Measurements from ENCODE around the gene CD2AP. TPM values are rescaled to one million over a fixed set of nuclear protein-coding genes. Genes with fewer than 3 reads are reported as not detected.
A peak's percentile ranks its signal among the peaks of the same experiment; 100 is the strongest.
"Not testable (repeated sequence)": the region's sequence is repeated elsewhere in the genome, so short reads cannot be mapped to it uniquely, and the experiment has no call there.

Gene CD2AP
- total RNA-seq, 1 experiment from 2014 or later = 42.7 TPM

GRCh38 chr6:47536816-47537401 is 59.3 kb downstream of the CD2AP start:
- no peaks in the 10 kb centered on the region for H3K27me3 ChIP-seq (ENCODE audit: low read length)
- H3K36me3 ChIP-seq (ENCODE audit: insufficient read depth, low read length) = peaks cover 15% of the 10 kb centered on the region
- H3K9me3 ChIP-seq (ENCODE audit: low read length) = no peaks in the 10 kb centered on the region
- no peaks in the 10 kb centered on the region for H3K4me1 ChIP-seq (ENCODE audit: low read length)
- H3K4me3 ChIP-seq (ENCODE audit: low read length) = no peak overlapping the region
- H2AFZ ChIP-seq (ENCODE audit: low read length) = no peak overlapping the region
- peaks cover 86% of the 10 kb centered on the region for H3K79me2 ChIP-seq (ENCODE audit: low read length)
- no peak overlapping the region for H3K27ac ChIP-seq (ENCODE audit: low read length)
- no peak overlapping the region for H3K4me2 ChIP-seq (ENCODE audit: low read depth, low read length, poor library complexity, severe bottlenecking)
- no peaks in the 10 kb centered on the region for H4K20me1 ChIP-seq (ENCODE audit: insufficient read depth, low read depth, low read length)
- DNase-seq = no peak
- H3K9me2 ChIP-seq (replicated peaks; ENCODE audit: insufficient read depth, low read length) = no peaks in the 10 kb centered on the region
- H3K9ac ChIP-seq (ENCODE audit: low read length) = no peak overlapping the region

GRCh38 chr6:47545223-47545622 is 67.6 kb downstream of the CD2AP start:
- Histone ChIP-seq H3K9me3 (ENCODE audit: low read length) (no peaks in the 10 kb centered on the region), H3K4me3 (ENCODE audit: low read length) (no peak overlapping the region), H3K9ac (ENCODE audit: low read length) (no peak overlapping the region), H3K27ac (ENCODE audit: low read length) (no peak overlapping the region), H4K20me1 (ENCODE audit: insufficient read depth, low read depth, low read length) (no peaks in the 10 kb centered on the region), H3K9me2 (replicated peaks; ENCODE audit: insufficient read depth, low read length) (no peaks in the 10 kb centered on the region), H3K27me3 (ENCODE audit: low read length) (no peaks in the 10 kb centered on the region), H2AFZ (ENCODE audit: low read length) (no peak overlapping the region), H3K79me2 (ENCODE audit: low read length) (peaks cover 26% of the 10 kb centered on the region), H3K36me3 (ENCODE audit: insufficient read depth, low read length) (peaks cover 18% of the 10 kb centered on the region), H3K4me1 (ENCODE audit: low read length) (no peaks in the 10 kb centered on the region), H3K4me2 (ENCODE audit: low read depth, low read length, poor library complexity, severe bottlenecking) (no peak overlapping the region)
- DNase-seq = peak; percentile 44

DNA sequence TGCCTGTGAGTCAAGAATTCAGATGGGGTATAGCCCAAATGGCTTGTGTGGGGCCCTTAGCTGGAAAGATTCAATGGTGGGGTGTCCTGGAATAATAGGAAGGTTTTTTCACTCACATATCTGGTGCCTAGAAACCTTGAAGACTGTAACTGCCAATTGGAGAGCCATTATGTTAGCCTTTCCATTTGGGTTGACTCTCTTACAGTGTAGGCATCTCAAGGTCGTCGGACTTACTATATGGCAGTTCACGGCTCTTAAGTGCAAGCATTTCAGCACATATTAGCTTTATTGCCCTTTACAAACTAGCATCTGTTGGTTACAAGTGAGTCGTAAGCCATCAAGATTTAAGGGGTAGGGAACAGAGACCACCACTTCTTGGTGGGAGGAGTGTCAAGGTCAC is 74.1 kb downstream of the CD2AP start:
- no peak overlapping the region for H2AFZ ChIP-seq (ENCODE audit: low read length)
- H3K4me1 ChIP-seq (ENCODE audit: low read length) = no peaks in the 10 kb centered on the region
- H3K9ac ChIP-seq (ENCODE audit: low read length) = no peak overlapping the region
- H3K4me2 ChIP-seq (ENCODE audit: low read depth, low read length, poor library complexity, severe bottlenecking) = no peak overlapping the region
- H3K27me3 ChIP-seq (ENCODE audit: low read length) = no peaks in the 10 kb centered on the region
- H3K4me3 ChIP-seq (ENCODE audit: low read length) = no peak overlapping the region
- no peaks in the 10 kb centered on the region for H4K20me1 ChIP-seq (ENCODE audit: insufficient read depth, low read depth, low read length)
- no peak for DNase-seq
- no peaks in the 10 kb centered on the region for H3K9me3 ChIP-seq (ENCODE audit: low read length)
- H3K79me2 ChIP-seq (ENCODE audit: low read length) = peaks cover 24% of the 10 kb centered on the region
- H3K9me2 ChIP-seq (replicated peaks; ENCODE audit: insufficient read depth, low read length) = no peaks in the 10 kb centered on the region
- H3K27ac ChIP-seq (ENCODE audit: low read length) = no peak overlapping the region
- 0 out of 2 replicates have a peak, but pooled peaks cover 8% of the 10 kb centered on the region for H3K36me3 ChIP-seq (ENCODE audit: insufficient read depth, low read length)

GRCh38 chr6:47552319-47552718 is 74.7 kb downstream of the CD2AP start:
- Histone ChIP-seq H3K36me3 (ENCODE audit: insufficient read depth, low read length) (0 out of 2 replicates have a peak, but pooled peaks cover 8% of the 10 kb centered on the region), H3K4me2 (ENCODE audit: low read depth, low read length, poor library complexity, severe bottlenecking) (no peak overlapping the region), H3K27me3 (ENCODE audit: low read length) (no peaks in the 10 kb centered on the region), H3K27ac (ENCODE audit: low read length) (no peak overlapping the region), H2AFZ (ENCODE audit: low read length) (no peak overlapping the region), H3K4me3 (ENCODE audit: low read length) (no peak overlapping the region), H3K9me2 (replicated peaks; ENCODE audit: insufficient read depth, low read length) (no peaks in the 10 kb centered on the region), H4K20me1 (ENCODE audit: insufficient read depth, low read depth, low read length) (no peaks in the 10 kb centered on the region), H3K9me3 (ENCODE audit: low read length) (no peaks in the 10 kb centered on the region), H3K4me1 (ENCODE audit: low read length) (no peaks in the 10 kb centered on the region), H3K9ac (ENCODE audit: low read length) (no peak overlapping the region), H3K79me2 (ENCODE audit: low read length) (peaks cover 26% of the 10 kb centered on the region)
- DNase-seq = no peak

- not testable (repeated sequence) for H3K9me3 ChIP-seq (ENCODE audit: low read length); H3K4me3 ChIP-seq (ENCODE audit: low read length); DNase-seq; H3K9ac ChIP-seq (ENCODE audit: low read length); H3K36me3 ChIP-seq (ENCODE audit: insufficient read depth, low read length); H3K27me3 ChIP-seq (ENCODE audit: low read length); H3K4me1 ChIP-seq (ENCODE audit: low read length); H4K20me1 ChIP-seq (ENCODE audit: insufficient read depth, low read depth, low read length); H3K9me2 ChIP-seq (replicated peaks; ENCODE audit: insufficient read depth, low read length); H3K27ac ChIP-seq (ENCODE audit: low read length); H3K4me2 ChIP-seq (ENCODE audit: low read depth, low read length, poor library complexity, severe bottlenecking); H2AFZ ChIP-seq (ENCODE audit: low read length)
- H3K79me2 ChIP-seq (ENCODE audit: low read length) = peaks cover 29% of the 10 kb centered on the region
Measured at GRCh38 chr6:47553243-47553642, 75.7 kb downstream of the CD2AP start.

DNA sequence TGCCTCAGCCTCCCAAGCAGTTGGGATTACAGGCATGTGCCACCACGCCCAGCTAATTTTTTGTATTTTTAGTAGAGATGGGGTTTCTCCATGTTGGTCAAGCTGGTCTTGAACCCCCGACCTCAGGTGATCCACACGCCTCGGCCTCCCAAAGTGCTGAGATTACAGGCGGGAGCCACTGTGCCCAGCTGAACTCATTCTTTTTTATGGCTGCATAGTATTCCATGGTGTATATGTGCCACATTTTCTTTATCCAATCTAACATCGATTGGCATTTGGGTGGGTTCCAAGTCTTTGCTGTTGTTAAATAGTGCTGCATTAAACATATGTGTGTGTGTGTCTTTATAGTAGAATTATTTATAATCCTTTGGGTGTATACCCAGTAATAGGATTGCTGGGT is 78.9 kb downstream of the CD2AP start:
- H3K9ac ChIP-seq (ENCODE audit: low read length); DNase-seq; H2AFZ ChIP-seq (ENCODE audit: low read length); H3K9me3 ChIP-seq (ENCODE audit: low read length); H4K20me1 ChIP-seq (ENCODE audit: insufficient read depth, low read depth, low read length); H3K27ac ChIP-seq (ENCODE audit: low read length); H3K4me3 ChIP-seq (ENCODE audit: low read length); H3K27me3 ChIP-seq (ENCODE audit: low read length); H3K36me3 ChIP-seq (ENCODE audit: insufficient read depth, low read length); H3K4me1 ChIP-seq (ENCODE audit: low read length); H3K9me2 ChIP-seq (replicated peaks; ENCODE audit: insufficient read depth, low read length); H3K4me2 ChIP-seq (ENCODE audit: low read depth, low read length, poor library complexity, severe bottlenecking): not testable (repeated sequence)
- peaks cover 59% of the 10 kb centered on the region for H3K79me2 ChIP-seq (ENCODE audit: low read length)

GRCh38 chr6:47563162-47563561 is 85.6 kb downstream of the CD2AP start:
- H3K9me3 ChIP-seq (ENCODE audit: low read length) = no peaks in the 10 kb centered on the region
- no peak for DNase-seq
- H3K79me2 ChIP-seq (ENCODE audit: low read length) = peaks cover 88% of the 10 kb centered on the region
- H3K36me3 ChIP-seq (ENCODE audit: insufficient read depth, low read length) = peaks cover 3% of the 10 kb centered on the region
- no peak overlapping the region for H3K4me3 ChIP-seq (ENCODE audit: low read length)
- H4K20me1 ChIP-seq (ENCODE audit: insufficient read depth, low read depth, low read length) = no peaks in the 10 kb centered on the region; the same call in 1 of the 2 replicates
- no peak overlapping the region for H3K4me2 ChIP-seq (ENCODE audit: low read depth, low read length, poor library complexity, severe bottlenecking)
- H3K9ac ChIP-seq (ENCODE audit: low read length) = no peak overlapping the region
- H3K27me3 ChIP-seq (ENCODE audit: low read length) = no peaks in the 10 kb centered on the region
- H2AFZ ChIP-seq (ENCODE audit: low read length) = no peak overlapping the region
- H3K9me2 ChIP-seq (replicated peaks; ENCODE audit: insufficient read depth, low read length) = no peaks in the 10 kb centered on the region
- peaks cover 4% of the 10 kb centered on the region for H3K4me1 ChIP-seq (ENCODE audit: low read length)
- no peak overlapping the region for H3K27ac ChIP-seq (ENCODE audit: low read length)

DNA sequence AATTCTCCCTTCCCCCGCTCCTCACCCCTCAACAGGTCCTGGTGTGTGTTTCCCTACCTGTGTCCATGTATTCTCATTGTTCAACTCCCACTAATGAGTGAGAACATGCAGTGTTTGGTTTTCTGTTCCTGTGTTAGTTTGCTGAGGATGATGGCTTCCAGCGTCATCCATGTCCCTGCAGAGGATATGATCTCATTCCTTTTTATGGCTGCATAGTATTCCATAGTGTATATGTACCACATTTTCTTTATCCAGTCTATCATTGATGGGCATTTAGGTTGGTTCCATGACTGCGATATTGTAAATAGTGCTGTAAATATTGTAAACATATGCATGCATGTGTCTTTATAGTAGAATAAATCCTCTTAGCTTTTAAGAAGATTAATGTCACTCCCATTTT is 89.0 kb downstream of the CD2AP start:
- peaks cover 87% of the 10 kb centered on the region for H3K79me2 ChIP-seq (ENCODE audit: low read length)
- DNase-seq; H3K9me3 ChIP-seq (ENCODE audit: low read length); H3K36me3 ChIP-seq (ENCODE audit: insufficient read depth, low read length); H2AFZ ChIP-seq (ENCODE audit: low read length); H3K9ac ChIP-seq (ENCODE audit: low read length); H4K20me1 ChIP-seq (ENCODE audit: insufficient read depth, low read depth, low read length); H3K4me3 ChIP-seq (ENCODE audit: low read length); H3K9me2 ChIP-seq (replicated peaks; ENCODE audit: insufficient read depth, low read length); H3K4me2 ChIP-seq (ENCODE audit: low read depth, low read length, poor library complexity, severe bottlenecking); H3K27me3 ChIP-seq (ENCODE audit: low read length); H3K27ac ChIP-seq (ENCODE audit: low read length): not testable (repeated sequence)
- peaks cover 14% of the 10 kb centered on the region for H3K4me1 ChIP-seq (ENCODE audit: low read length)

Measured in Karpas-422 (cell line).